Measurements from ENCODE around the gene UTP14C.

- TF ChIP-seq CTCF (IDR thresholded peaks at IDR 0.05; ENCODE audit: poor library complexity), result no peak
- TF ChIP-seq EZH2phosphoT487 (IDR thresholded peaks at IDR 0.05; ENCODE audit: low read depth, severe bottlenecking, unreplicated experiment), result no peak
Observed at GRCh38 chr13:52020191-52020590, 4.3 kb upstream of the UTP14C start.
